Fibroblast of skin of right quadriceps (primary cell): ENCODE results near the gene TUBGCP5.
"Not testable (repeated sequence)": the region's sequence is repeated elsewhere in the genome, so short reads cannot be mapped to it uniquely, and the experiment has no call there.

Source experiments
- DNase-seq: peaks from one replicate; pipeline ENCODE4 v3.0.0-alpha.2; 2013

Gene TUBGCP5

GRCh38 chr15:23039143-23039916, at the start of gene TUBGCP5:
Gene TUBGCP5, minus strand, starts transcription at chr15:23039569. Its CDS starts 26 bp downstream, at chr15:23039543.
- peak; percentile 97 for DNase-seq

- no peak for DNase-seq
Observed at GRCh38 chr15:23083115-23083514, 43.7 kb upstream of the TUBGCP5 start.

GRCh38 chr15:23081996-23082737, 42.8 kb upstream of the TUBGCP5 start:
- not testable (repeated sequence) for DNase-seq

GRCh38 chr15:23081271-23081670, 41.9 kb upstream of the TUBGCP5 start:
- no peak for DNase-seq

DNA sequence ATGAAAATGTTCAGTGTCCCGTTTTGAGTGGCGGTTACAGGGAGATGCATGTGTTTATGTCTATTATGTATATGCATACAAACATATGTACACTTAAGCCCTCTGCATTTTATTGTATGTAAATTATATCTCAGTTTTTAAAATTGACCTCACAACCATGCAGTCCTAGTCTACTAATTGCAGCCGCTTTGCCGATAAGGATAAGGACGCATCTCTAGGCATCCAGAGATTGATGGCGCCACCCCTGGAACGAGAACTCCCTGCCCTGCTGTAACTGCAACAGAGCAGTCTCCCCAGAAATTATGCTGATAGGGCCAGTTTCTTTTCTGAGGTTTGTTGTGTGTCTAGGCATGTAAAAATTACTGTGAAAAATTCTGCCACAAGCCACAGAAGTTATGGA, 40.4 kb upstream of the TUBGCP5 start:
- no peak for DNase-seq

- DNase-seq: no peak
Observed at GRCh38 chr15:23075927-23076326, 36.6 kb upstream of the TUBGCP5 start.

DNA sequence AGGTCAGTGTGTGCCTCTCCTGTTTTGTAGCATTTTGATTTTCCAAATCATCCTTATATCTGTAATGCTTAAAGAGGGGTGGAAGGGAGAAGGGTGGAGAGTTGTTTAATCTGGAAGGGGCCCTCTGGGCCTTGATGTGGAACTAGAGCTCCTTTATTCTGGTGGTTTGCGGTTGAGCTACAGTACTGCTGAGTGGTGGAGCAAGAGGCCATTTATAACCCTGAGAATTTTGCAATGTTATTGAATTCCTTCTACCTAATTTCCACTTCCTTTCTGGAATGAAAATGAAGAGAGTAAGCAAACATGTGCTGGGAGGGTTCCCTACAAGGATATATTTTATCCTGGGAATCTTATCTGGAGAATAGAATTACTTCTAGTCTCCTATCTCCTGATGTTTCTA, 35.3 kb upstream of the TUBGCP5 start:
- DNase-seq: no peak

GRCh38 chr15:23073890-23074646, 34.7 kb upstream of the TUBGCP5 start:
- DNase-seq: no peak

DNA sequence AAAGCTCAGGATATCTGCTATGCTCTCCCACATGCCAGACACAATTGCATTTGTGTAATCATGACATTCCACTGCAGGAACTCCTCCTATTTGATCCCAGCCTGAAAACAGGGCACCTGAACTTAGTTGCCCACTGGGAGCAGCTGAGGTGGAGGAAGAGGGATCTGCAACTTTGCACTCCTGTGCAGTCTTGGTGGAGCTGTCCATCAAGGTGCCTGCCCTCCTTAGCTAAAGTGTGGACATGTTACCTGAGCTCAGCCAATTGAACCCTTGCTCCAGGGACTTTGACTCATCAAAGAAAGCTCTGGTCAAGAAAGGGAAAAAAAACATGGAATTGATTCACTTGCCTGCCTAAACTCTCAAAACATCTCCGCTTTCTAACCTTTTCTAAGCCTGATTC, 33.3 kb upstream of the TUBGCP5 start:
- no peak for DNase-seq

GRCh38 chr15:23069496-23070166, 30.3 kb upstream of the TUBGCP5 start:
- no peak for DNase-seq

- DNase-seq: no peak
Observed at GRCh38 chr15:23067416-23067815, 28.0 kb upstream of the TUBGCP5 start.

DNA sequence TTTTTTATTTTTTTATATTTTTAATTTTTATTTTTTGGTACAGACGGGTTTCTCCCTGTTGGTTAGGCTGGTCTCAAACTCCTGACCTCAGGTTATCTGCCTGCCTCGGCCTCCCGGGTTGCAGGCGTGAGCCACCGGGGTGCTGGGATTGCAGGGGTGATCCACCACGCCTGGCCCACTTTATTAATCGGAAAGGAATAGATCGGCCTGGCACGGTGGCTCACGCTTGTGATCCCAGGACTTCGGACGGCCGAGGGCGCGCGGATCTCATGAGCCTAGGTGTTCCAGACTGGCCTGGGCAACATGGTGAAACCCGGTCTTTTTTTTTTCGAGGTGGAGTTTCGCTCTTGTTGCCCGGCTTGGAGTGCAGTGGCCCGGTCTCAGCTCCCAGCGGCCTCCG, 26.5 kb upstream of the TUBGCP5 start:
- DNase-seq: no peak

- no peak for DNase-seq
Observed at GRCh38 chr15:23064156-23064555, 24.8 kb upstream of the TUBGCP5 start.

DNA sequence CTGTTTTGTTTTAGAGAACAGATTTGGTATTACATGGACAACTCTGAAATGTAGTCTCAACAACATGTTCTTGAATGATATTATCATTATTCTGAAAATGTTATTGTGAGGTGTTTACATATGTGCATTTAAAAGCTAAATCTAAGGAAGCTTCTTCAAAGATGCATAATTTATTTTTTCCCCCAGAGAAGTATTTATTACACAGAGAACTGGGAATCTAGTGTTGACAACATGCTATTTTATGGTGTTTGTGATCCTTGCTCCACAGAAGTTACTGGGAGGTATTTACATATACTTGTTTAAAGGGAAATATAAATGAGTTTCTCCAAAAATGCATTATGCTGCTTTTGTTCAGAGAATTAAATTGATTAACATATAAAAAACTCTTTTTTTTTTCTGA, 18.3 kb upstream of the TUBGCP5 start:
- DNase-seq: no peak

- no peak for DNase-seq
Observed at GRCh38 chr15:23055316-23055715, 15.9 kb upstream of the TUBGCP5 start.

DNA sequence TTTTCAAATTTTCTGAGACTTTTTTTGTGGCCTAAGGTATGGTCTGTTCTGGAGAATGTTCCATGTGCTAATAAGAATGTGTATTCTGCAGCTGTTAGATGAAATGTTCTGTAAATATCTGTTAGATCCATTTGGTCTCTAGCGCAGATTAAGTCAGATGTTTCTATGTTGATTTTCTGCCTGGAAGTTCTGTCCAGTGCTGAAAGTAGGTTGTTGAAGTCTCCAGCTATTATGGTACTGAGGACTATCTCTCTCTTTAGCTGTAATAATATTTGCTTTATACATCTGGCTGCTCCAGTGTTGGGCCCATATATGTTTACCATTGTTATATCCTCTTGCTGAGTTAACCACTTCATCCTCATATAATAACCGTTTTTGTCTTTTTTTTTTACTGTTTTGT, 13.2 kb upstream of the TUBGCP5 start:
- no peak for DNase-seq

DNA sequence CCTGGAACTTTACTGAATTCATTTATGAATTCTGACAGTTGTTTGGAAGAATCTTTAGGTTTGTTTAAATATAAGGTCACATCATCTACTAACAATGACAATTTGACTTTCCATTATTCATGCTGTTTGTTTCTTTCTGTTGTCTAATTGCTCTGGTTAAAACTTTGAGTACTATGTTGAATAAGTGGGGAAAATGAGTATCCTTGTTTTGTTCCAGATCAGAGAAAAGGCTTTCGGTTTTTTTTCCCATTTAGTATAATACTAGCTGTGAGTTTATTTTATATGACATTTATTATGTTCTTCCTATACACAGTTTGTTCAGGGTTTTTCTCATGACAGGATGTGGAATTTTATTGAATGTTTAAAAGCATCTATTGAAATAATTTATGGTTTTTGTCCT, 11.3 kb upstream of the TUBGCP5 start:
- no peak for DNase-seq

DNA sequence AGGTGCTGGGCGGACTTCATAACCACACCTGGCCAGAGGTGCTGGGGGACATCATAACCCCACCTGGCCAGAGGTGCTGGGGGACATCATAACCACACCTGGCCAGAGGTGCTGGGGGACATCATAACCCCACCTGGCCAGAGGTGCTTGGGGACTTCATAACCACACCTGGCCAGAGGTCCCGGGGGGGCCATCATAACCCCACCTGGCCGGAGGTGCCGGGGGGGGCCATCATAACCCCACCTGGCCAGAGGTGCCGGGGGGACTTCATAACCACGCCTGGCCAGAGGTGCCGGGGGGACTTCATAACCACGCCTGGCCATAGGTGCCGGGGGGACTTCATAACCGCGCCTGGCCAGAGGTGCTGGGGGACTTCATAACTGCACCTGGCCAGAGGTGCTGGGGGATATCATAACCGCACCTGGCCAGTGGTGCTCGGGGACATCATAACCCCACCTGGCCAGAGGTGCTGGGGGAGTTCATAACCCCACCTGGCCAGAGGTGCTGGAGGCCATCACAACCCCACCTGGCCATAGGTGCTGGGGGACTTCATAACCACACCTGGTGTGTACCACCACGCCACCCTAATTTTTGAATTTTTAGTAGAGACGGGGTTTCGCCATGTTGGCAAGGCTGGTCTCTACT, 10.7 kb upstream of the TUBGCP5 start:
- no peak for DNase-seq

DNA sequence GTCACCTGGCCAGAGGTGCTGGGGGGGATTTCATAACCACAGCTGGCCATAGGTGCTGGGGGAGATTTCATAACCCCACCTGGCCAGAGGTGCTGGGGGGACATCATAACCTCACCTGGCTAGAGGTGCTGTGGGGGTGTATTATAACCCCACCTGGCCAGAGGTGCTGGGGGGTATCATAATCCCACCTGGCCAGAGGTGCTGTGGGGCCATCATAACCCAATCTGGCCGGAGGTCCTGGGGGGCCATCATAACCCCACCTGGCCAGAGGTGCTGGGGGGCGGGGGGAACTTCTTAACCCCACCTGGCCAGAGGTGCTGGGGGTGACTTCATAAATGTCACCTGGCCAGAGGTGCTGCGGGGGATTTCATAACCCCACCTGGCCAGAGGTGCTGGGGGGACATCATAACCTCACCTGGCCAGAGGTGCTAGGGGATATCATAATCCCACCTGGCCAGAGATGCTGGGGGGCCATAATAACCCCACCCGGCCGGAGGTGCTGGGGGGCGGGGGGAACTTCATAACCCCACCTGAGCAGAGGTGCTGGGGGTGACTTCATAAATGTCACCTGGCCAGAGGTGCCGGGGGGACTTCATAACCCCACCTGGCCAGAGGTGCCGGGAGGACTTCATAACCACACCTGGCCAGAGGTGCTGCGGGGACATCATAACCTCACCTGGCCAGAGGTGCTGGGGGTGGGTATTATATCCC, 9.4 kb upstream of the TUBGCP5 start:
- not testable (repeated sequence) for DNase-seq

DNA sequence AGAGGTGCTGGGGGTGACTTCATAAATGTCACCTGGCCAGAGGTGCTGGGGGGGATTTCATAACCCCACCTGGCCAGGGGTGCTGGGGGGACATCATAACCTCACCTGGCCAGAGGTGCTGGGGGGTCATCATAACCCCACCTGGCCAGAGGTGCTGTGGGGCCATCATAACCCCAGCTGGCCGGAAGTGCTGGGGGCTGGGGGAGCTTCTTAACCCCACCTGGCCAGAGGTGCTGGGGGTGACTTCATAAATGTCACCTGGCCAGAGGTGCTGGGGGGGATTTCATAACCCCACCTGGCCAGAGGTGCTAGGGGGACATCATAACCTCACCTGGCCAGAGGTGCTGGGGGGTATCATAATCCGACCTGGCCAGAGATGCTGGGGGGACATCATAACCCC, 4.6 kb upstream of the TUBGCP5 start:
- not testable (repeated sequence) for DNase-seq

- DNase-seq: not testable (repeated sequence)
Observed at GRCh38 chr15:23043535-23043934, 4.2 kb upstream of the TUBGCP5 start.

GRCh38 chr15:23041736-23042135, 2.4 kb upstream of the TUBGCP5 start:
- DNase-seq: not testable (repeated sequence)
